GM23338 (cell line): ENCODE data around the gene BANP.

ENCODE experiments used
- POLR2AphosphoS5 ChIP-seq: IDR thresholded peaks from 2 replicates; pipeline ENCODE4 v1.6.1; 2016; ENCODE audit warnings: antibody characterized with exemption, low read depth
- TF ChIP-seq, protein P1 (sequence below), 2 experiments: fragments of 200-600 bp in 1 of 2; sonication (generic) in 1 of 2; conservative IDR thresholded peaks; 2 replicates each; pipeline versions ENCODE4 v1.5.1 to v1.6.1; 2016 to 2017; ENCODE audit warnings: antibody characterized with exemption in 2 of 2, low read depth in 2 of 2, mild to moderate bottlenecking in 2 of 2, moderate library complexity in 1 of 2

DNA sequence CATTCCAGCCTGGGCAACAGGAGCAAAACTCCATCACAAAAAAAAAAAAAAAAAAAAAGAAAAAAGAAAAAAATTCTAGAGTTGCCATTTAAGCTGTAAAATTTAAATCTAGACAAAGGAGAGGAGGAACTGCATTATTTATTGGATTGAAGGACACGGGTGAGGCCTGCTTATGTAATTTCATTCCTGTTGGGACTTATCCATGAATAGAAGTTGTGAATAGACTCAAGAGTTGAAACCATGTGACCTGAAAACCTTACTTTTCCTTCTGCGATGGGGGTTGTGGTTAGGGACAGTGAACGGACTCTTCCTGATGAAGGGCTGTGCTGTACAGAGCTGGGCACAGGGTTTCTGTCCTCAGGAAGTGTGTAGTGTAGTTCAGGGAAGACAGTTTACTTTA is 22.5 kb downstream of the BANP start:
- TF ChIP-seq, protein P1, sequence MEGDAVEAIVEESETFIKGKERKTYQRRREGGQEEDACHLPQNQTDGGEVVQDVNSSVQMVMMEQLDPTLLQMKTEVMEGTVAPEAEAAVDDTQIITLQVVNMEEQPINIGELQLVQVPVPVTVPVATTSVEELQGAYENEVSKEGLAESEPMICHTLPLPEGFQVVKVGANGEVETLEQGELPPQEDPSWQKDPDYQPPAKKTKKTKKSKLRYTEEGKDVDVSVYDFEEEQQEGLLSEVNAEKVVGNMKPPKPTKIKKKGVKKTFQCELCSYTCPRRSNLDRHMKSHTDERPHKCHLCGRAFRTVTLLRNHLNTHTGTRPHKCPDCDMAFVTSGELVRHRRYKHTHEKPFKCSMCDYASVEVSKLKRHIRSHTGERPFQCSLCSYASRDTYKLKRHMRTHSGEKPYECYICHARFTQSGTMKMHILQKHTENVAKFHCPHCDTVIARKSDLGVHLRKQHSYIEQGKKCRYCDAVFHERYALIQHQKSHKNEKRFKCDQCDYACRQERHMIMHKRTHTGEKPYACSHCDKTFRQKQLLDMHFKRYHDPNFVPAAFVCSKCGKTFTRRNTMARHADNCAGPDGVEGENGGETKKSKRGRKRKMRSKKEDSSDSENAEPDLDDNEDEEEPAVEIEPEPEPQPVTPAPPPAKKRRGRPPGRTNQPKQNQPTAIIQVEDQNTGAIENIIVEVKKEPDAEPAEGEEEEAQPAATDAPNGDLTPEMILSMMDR (conservative IDR thresholded peaks at IDR 0.05; ENCODE audit: low read depth in 2 of 2) = no peak
- no peak for TF ChIP-seq POLR2AphosphoS5
